SK-N-SH (cell line): Measurements from ENCODE around the gene PLIN4. TPM values are rescaled to one million over a fixed set of nuclear protein-coding genes. Genes with fewer than 3 reads are reported as not detected.

Experiments used
- CTCF ChIA-PET: fragments of 300-600, 350-600 bp; formaldehyde crosslinking; extraction: SDS; loops from one replicate; lab custom pipeline; 2021; lab: Yijun Ruan, JAX
- POLR2A ChIA-PET: fragments of 350-600 bp; sonication (Branson Sonifier 250); formaldehyde crosslinking; extraction: SDS; loops from one replicate; lab custom pipeline; 2020; ENCODE audit warnings: antibody characterized with exemption, inconsistent platforms; lab: Yijun Ruan, JAX
- DNase-seq: peaks from one replicate; pipeline ENCODE4 v3.0.0; 2012
- H2AFZ ChIP-seq: fragments of 200-600 bp; sonication (generic); 2 replicates; pipeline ENCODE4 v1.8.1; 2016; ENCODE audit warnings: antibody characterized with exemption, mild to moderate bottlenecking, low read depth
- H3F3A ChIP-seq: fragments of 200-600 bp; sonication (generic); replicated peaks from 2 replicates; pipeline ENCODE3; 2016; ENCODE audit warnings: antibody characterized with exemption, mild to moderate bottlenecking; ENCODE audit not compliant: insufficient read depth
- H3K27ac ChIP-seq, 2 experiments: fragments of 200-500 bp in 1 of 2; fragments of 200-600 bp in 1 of 2; sonication (Bioruptor generic) in 1 of 2; sonication (generic), shearing (Covaris generic) in 1 of 2; 2 replicates each; pipeline versions ENCODE4 v1.5.1 to v1.6.1; 2014 to 2016; ENCODE audit warnings: low read depth in 2 of 2, inconsistent platforms in 1 of 2, low read length in 1 of 2, mild to moderate bottlenecking in 1 of 2, mixed read lengths in 1 of 2
- H3K27me3 ChIP-seq: fragments of 200-600 bp; sonication (generic), shearing (Covaris generic); 2 replicates; pipeline ENCODE4 v1.6.1; 2016; ENCODE audit warnings: mixed run types; ENCODE audit not compliant: insufficient read depth
- H3K36me3 ChIP-seq, 2 experiments: fragments of 200-500 bp in 1 of 2; fragments of 200-600 bp in 1 of 2; sonication (Bioruptor generic) in 1 of 2; sonication (generic) in 1 of 2; replicated peaks in 1 of 2; 2 replicates each; pipeline versions ENCODE3 to v1.5.1; 2014 to 2016; ENCODE audit warnings: low read length in 1 of 2, mild to moderate bottlenecking in 1 of 2; ENCODE audit not compliant: insufficient read depth in 2 of 2, control insufficient read depth in 1 of 2
- H3K4me1 ChIP-seq, 2 experiments: fragments of 200-500 bp in 1 of 2; fragments of 200-600 bp in 1 of 2; sonication (Bioruptor generic) in 1 of 2; sonication (generic), shearing (Covaris generic) in 1 of 2; 2 replicates each; pipeline versions ENCODE4 v1.5.1 to v1.6.1; 2014 to 2016; ENCODE audit warnings: low read depth in 1 of 2, low read length in 1 of 2, mixed run types in 1 of 2; ENCODE audit not compliant: insufficient read depth in 2 of 2, control insufficient read depth in 1 of 2
- H3K4me2 ChIP-seq: fragments of 200-600 bp; sonication (generic), shearing (Covaris generic); 2 replicates; pipeline ENCODE4 v1.6.1; 2017; ENCODE audit warnings: mixed run types
- H3K4me3 ChIP-seq, 2 experiments: fragments of 200-500 bp in 1 of 2; fragments of 200-600 bp in 1 of 2; sonication (Bioruptor generic) in 1 of 2; sonication (generic), shearing (Covaris generic) in 1 of 2; 2 replicates each; pipeline versions ENCODE4 v1.5.1 to v1.8.1; 2014 to 2016; ENCODE audit warnings: low read depth in 2 of 2, inconsistent platforms in 1 of 2, low read length in 1 of 2, mild to moderate bottlenecking in 1 of 2, mixed read lengths in 1 of 2, moderate library complexity in 1 of 2
- H3K79me2 ChIP-seq: fragments of 200-600 bp; sonication (generic); 2 replicates; pipeline ENCODE4 v1.8.1; 2017; ENCODE audit warnings: mild to moderate bottlenecking; ENCODE audit not compliant: insufficient read depth
- H3K9ac ChIP-seq: fragments of 200-600 bp; sonication (generic); 2 replicates; pipeline ENCODE4 v1.6.1; 2017; ENCODE audit warnings: mixed run types
- H3K9me2 ChIP-seq: fragments of 200-600 bp; sonication (generic); 2 replicates; pipeline ENCODE4 v1.6.1; 2017; ENCODE audit warnings: mixed run types
- H3K9me3 ChIP-seq: fragments of 200-600 bp; sonication (generic); 2 replicates; pipeline ENCODE4 v1.6.1; 2017; ENCODE audit warnings: mixed run types, mild to moderate bottlenecking, moderate library complexity
- H4K20me1 ChIP-seq: fragments of 200-600 bp; sonication (generic); 2 replicates; pipeline ENCODE4 v1.6.1; 2017; ENCODE audit warnings: mild to moderate bottlenecking, mixed run types; ENCODE audit not compliant: insufficient read depth
- EP300 ChIP-seq, 2 experiments: IDR thresholded peaks; 2 replicates each; pipeline versions ENCODE4 v1.4.0 to v1.6.1; 2012; ENCODE audit warnings: borderline replicate concordance in 1 of 2, low read depth in 1 of 2, low read length in 1 of 2
- FOXJ3 ChIP-seq: sonication (generic); formaldehyde crosslinking; IDR thresholded peaks from 2 replicates; pipeline ENCODE4 v1.5.1; 2020; ENCODE audit warnings: mild to moderate bottlenecking, missing genetic modification reagents
- GATA2 ChIP-seq: sonication (generic); formaldehyde crosslinking; IDR thresholded peaks from 2 replicates; pipeline ENCODE4 v1.5.0; 2020; ENCODE audit warnings: mild to moderate bottlenecking, missing genetic modification reagents
- NFIC ChIP-seq: IDR thresholded peaks from 2 replicates; pipeline ENCODE4 v1.4.0; 2012; ENCODE audit warnings: borderline replicate concordance
- NRF1 ChIP-seq: IDR thresholded peaks from 2 replicates; pipeline ENCODE4 v1.6.1; 2012; ENCODE audit warnings: low read depth, mild to moderate bottlenecking, low read length
- RFX5 ChIP-seq: IDR thresholded peaks from 2 replicates; pipeline ENCODE4 v1.6.1; 2012; ENCODE audit warnings: mild to moderate bottlenecking, improper control_type of control experiment, low read length
- SIN3A ChIP-seq: IDR thresholded peaks from 2 replicates; pipeline ENCODE4 v1.6.1; 2012; ENCODE audit warnings: low read depth, mild to moderate bottlenecking, low read length, moderate library complexity, borderline replicate concordance
- TAF1 ChIP-seq: IDR thresholded peaks from 2 replicates; pipeline ENCODE4 v1.6.1; 2012; ENCODE audit warnings: low read depth, mild to moderate bottlenecking, low read length, moderate library complexity, borderline replicate concordance
- TEAD4 ChIP-seq: IDR thresholded peaks from 2 replicates; pipeline ENCODE4 v1.4.0; 2012; ENCODE audit warnings: mild to moderate bottlenecking, borderline replicate concordance; ENCODE audit not compliant: insufficient read depth
- YY1 ChIP-seq: IDR thresholded peaks from 2 replicates; pipeline ENCODE4 v1.4.0; 2012; ENCODE audit warnings: low read depth, mild to moderate bottlenecking
- WGBS: methylation state at CpG from one replicate; pipeline ENCODE4 v1.1.6; 2017; ENCODE audit warnings: low lambda C conversion rate; 5-methylcytosine and 5-hydroxymethylcytosine counted together
- polyA plus RNA-seq, 3 experiments: library from polyadenylated mRNA; depleted of rRNA; stranded (reverse); fragments of >200 nt; gene quantifications; 2 replicates each; pipeline ENCODE4 v1.2.3, GENCODE V29; 2012
- TF ChIP-seq, protein P1 (sequence below): IDR thresholded peaks from 2 replicates; pipeline ENCODE4 v1.4.0; 2012; ENCODE audit warnings: low read depth
- TF ChIP-seq, protein P2 (sequence below): fragments of 200-600 bp; sonication (generic); IDR thresholded peaks from 2 replicates; pipeline ENCODE4 v1.6.1; 2017; ENCODE audit warnings: antibody characterized with exemption, mild to moderate bottlenecking, moderate library complexity
- TF ChIP-seq, protein P3 (sequence below): fragments of 150-350 bp; IDR thresholded peaks from 2 replicates; pipeline ENCODE4 v1.6.1; 2016; ENCODE audit warnings: mild to moderate bottlenecking, low read depth, low read length

Gene PLIN4
- polyA plus RNA-seq, 1 of the 3 experiments (the other 2 are of a cell fraction), result 0.07 TPM

DNA sequence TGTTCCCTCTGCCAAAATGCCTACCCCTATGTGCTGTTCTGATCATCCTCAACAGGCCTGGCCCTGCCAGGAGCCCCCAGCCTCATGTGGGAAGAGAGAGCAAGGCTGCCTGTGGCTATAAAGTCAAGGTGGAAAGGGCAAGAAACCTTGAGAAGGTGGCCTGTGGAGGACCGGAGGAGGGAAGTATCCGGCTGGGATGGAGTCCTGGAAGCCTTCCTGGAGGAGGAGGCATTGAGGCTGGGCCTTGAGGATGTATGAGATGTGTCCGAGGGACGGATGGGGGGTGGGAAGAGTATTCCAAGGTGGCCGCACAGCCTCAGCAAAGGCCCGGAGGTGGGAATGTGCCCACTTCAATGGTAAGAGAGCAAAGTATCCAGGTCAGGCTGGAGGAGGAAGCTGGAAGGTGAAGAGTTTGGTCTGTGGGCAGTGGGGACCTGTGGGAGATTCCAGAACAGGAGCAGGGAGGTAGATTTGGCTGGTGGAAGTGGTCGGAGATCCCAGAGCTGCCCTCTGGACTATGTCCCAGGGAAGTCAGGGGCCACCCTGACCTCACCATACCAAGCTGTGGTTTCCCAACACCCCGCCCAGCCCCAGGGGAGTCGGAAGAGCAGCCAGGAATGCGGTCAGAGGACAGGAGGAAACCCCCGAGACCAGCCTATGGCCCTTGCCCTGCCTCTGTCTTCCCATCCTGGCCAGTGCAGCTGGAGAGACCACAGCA, 3.0 kb upstream of the PLIN4 start:
- Histone ChIP-seq H3K9me2 (no peaks in the 10 kb centered on the region), H2AFZ (no peak overlapping the region), H3K4me2 (no peak overlapping the region), H3K4me3 (no peak overlapping the region), H3K9ac (no peak overlapping the region), H3F3A (no peaks in the 10 kb centered on the region), H3K9me3 (no peaks in the 10 kb centered on the region), H3K27me3 (no peaks in the 10 kb centered on the region), H3K27ac (no peak overlapping the region), H3K4me1 (peaks cover 0 to 3% of the 10 kb centered on the region in 2 experiments; a peak in 1 of 4 replicates), H4K20me1 (no peaks in the 10 kb centered on the region), H3K36me3 (no peaks in the 10 kb centered on the region), H3K79me2 (no peaks in the 10 kb centered on the region)
- TF ChIP-seq EP300 (IDR thresholded peaks at IDR 0.05; ENCODE audit: borderline replicate concordance in 1 of 2, low read depth in 1 of 2, low read length in 1 of 2), result no peak
- TF ChIP-seq, protein P1, sequence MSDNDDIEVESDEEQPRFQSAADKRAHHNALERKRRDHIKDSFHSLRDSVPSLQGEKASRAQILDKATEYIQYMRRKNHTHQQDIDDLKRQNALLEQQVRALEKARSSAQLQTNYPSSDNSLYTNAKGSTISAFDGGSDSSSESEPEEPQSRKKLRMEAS, result no peak
- no peak for TF ChIP-seq TAF1
- TF ChIP-seq NRF1, result no peak
- no peak for TF ChIP-seq YY1
- TF ChIP-seq, protein P2, sequence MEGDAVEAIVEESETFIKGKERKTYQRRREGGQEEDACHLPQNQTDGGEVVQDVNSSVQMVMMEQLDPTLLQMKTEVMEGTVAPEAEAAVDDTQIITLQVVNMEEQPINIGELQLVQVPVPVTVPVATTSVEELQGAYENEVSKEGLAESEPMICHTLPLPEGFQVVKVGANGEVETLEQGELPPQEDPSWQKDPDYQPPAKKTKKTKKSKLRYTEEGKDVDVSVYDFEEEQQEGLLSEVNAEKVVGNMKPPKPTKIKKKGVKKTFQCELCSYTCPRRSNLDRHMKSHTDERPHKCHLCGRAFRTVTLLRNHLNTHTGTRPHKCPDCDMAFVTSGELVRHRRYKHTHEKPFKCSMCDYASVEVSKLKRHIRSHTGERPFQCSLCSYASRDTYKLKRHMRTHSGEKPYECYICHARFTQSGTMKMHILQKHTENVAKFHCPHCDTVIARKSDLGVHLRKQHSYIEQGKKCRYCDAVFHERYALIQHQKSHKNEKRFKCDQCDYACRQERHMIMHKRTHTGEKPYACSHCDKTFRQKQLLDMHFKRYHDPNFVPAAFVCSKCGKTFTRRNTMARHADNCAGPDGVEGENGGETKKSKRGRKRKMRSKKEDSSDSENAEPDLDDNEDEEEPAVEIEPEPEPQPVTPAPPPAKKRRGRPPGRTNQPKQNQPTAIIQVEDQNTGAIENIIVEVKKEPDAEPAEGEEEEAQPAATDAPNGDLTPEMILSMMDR, result no peak
- TF ChIP-seq, protein P3, sequence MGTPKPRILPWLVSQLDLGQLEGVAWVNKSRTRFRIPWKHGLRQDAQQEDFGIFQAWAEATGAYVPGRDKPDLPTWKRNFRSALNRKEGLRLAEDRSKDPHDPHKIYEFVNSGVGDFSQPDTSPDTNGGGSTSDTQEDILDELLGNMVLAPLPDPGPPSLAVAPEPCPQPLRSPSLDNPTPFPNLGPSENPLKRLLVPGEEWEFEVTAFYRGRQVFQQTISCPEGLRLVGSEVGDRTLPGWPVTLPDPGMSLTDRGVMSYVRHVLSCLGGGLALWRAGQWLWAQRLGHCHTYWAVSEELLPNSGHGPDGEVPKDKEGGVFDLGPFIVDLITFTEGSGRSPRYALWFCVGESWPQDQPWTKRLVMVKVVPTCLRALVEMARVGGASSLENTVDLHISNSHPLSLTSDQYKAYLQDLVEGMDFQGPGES, result no peak
- no peak for TF ChIP-seq TEAD4
- no peak for TF ChIP-seq RFX5
- TF ChIP-seq SIN3A, result no peak
- no peak for TF ChIP-seq FOXJ3
- TF ChIP-seq NFIC, result no peak
- TF ChIP-seq GATA2 (CRISPR knock-in tag), result no peak
- no peak for DNase-seq
- ChIA-PET CTCF (interaction anchor here (0.6 to 7.2 kb wide), 5 partner anchors 12 to 115 kb away, joined by 3 to 78 read pairs (median 5); partner anchors contain the start of gene PLIN5), POLR2A (no interaction called here)
- 65% methylated on average over 7 of the region's 11 CpGs for WGBS
